HG03108 (cell line): ENCODE results near the gene CADM3.

Experiments
- ATAC-seq: cut with Tn5 transposase; IDR thresholded peaks from one replicate; pipeline ENCODE4 v1.9.1; 2021; ENCODE audit warnings: moderate library complexity; ENCODE audit not compliant: unreplicated experiment

Gene CADM3

GRCh38 chr1:159172614-159173291, 1.3 kb downstream of the CADM3 start:
- no peak for ATAC-seq

- no peak for ATAC-seq
These were observed 1.9 kb downstream of the CADM3 start for GRCh38 chr1:159173320-159173719.

GRCh38 chr1:159175571-159175970, 4.2 kb downstream of the CADM3 start:
- ATAC-seq, result no peak

- no peak for ATAC-seq
These were observed 6.0 kb downstream of the CADM3 start for GRCh38 chr1:159177272-159177907.

- ATAC-seq, result no peak
These were observed 8.5 kb downstream of the CADM3 start for GRCh38 chr1:159179906-159180305.

- ATAC-seq, result no peak
These were observed 9.1 kb downstream of the CADM3 start for GRCh38 chr1:159180516-159180915.

- no peak for ATAC-seq
These were observed 10.1 kb downstream of the CADM3 start for GRCh38 chr1:159181328-159182024.

GRCh38 chr1:159184201-159184600, 12.8 kb downstream of the CADM3 start:
- ATAC-seq, result no peak

GRCh38 chr1:159185121-159185520, 13.7 kb downstream of the CADM3 start:
- no peak for ATAC-seq

- ATAC-seq, result no peak
These were observed 15.6 kb downstream of the CADM3 start for GRCh38 chr1:159187033-159187432.

GRCh38 chr1:159187647-159188374, 16.4 kb downstream of the CADM3 start:
- no peak for ATAC-seq

GRCh38 chr1:159188375-159188788, 17.0 kb downstream of the CADM3 start:
- ATAC-seq, result peak; percentile 84

GRCh38 chr1:159190441-159190840, 19.0 kb downstream of the CADM3 start:
- no peak for ATAC-seq

- no peak for ATAC-seq
These were observed 25.1 kb downstream of the CADM3 start for GRCh38 chr1:159196543-159196942.

GRCh38 chr1:159197561-159198557, 26.4 kb downstream of the CADM3 start:
- peak; percentile 52 for ATAC-seq

GRCh38 chr1:159199901-159200300, 28.5 kb downstream of the CADM3 start:
- ATAC-seq, result no peak

GRCh38 chr1:159200769-159201168, 29.4 kb downstream of the CADM3 start:
- ATAC-seq, result no peak

- ATAC-seq, result no peak
These were observed 30.2 kb downstream of the CADM3 start for GRCh38 chr1:159201642-159202041.

GRCh38 chr1:159203610-159204009, 32.2 kb downstream of the CADM3 start:
- ATAC-seq, result no peak
